GM19372 (cell line): ENCODE measurements around the gene PTPRJ.
"Not testable (repeated sequence)": the region's sequence is repeated elsewhere in the genome, so short reads cannot be mapped to it uniquely, and the experiment has no call there.

Experiments
- ATAC-seq: cut with Tn5 transposase; IDR thresholded peaks from one replicate; pipeline ENCODE4 v1.9.1; 2021; ENCODE audit warnings: mild to moderate bottlenecking, low read depth, moderate library complexity; ENCODE audit not compliant: unreplicated experiment

Gene PTPRJ

GRCh38 chr11:47980088-47980906 lies at the start of gene PTPRJ:
Gene PTPRJ (plus strand): TSS chr11:47980559. CDS start chr11:47980913, 354 bp downstream.
- peak; percentile 59 for ATAC-seq

GRCh38 chr11:47932544-47932943 lies 47.8 kb upstream of the PTPRJ start:
- no peak for ATAC-seq

GRCh38 chr11:47933797-47934196 lies 46.6 kb upstream of the PTPRJ start:
- ATAC-seq: not testable (repeated sequence)

- no peak for ATAC-seq
Observed at GRCh38 chr11:47938791-47939560, 41.4 kb upstream of the PTPRJ start.

- ATAC-seq: no peak
Observed at GRCh38 chr11:47940904-47941649, 39.3 kb upstream of the PTPRJ start.

- ATAC-seq: no peak
Observed at GRCh38 chr11:47941907-47942558, 38.3 kb upstream of the PTPRJ start.

GRCh38 chr11:47943721-47944586 lies 36.4 kb upstream of the PTPRJ start:
- ATAC-seq: no peak

GRCh38 chr11:47944632-47945031 lies 35.7 kb upstream of the PTPRJ start:
- no peak for ATAC-seq

- ATAC-seq: no peak
Observed at GRCh38 chr11:47946682-47947559, 33.4 kb upstream of the PTPRJ start.

GRCh38 chr11:47948137-47948536 lies 32.2 kb upstream of the PTPRJ start:
- no peak for ATAC-seq

GRCh38 chr11:47949001-47949675 lies 31.2 kb upstream of the PTPRJ start:
- ATAC-seq: not testable (repeated sequence)

- ATAC-seq: no peak
Observed at GRCh38 chr11:47950396-47950795, 30.0 kb upstream of the PTPRJ start.

GRCh38 chr11:47951504-47951903 lies 28.9 kb upstream of the PTPRJ start:
- not testable (repeated sequence) for ATAC-seq

GRCh38 chr11:47955061-47955755 lies 25.2 kb upstream of the PTPRJ start:
- no peak for ATAC-seq

- ATAC-seq: no peak
Observed at GRCh38 chr11:47960015-47960414, 20.3 kb upstream of the PTPRJ start.

- ATAC-seq: no peak
Observed at GRCh38 chr11:47961383-47961782, 19.0 kb upstream of the PTPRJ start.

GRCh38 chr11:47964546-47964945 lies 15.8 kb upstream of the PTPRJ start:
- no peak for ATAC-seq
